DND-41 (cell line): ENCODE results near the gene PRR30.

ENCODE experiments used
- ATAC-seq: fragments of 200-7000 bp; cut with Tn5 transposase; 3 replicates; pipeline ENCODE4 v1.9.1; 2021; ENCODE audit warnings: low read depth; ENCODE audit not compliant: insufficient read depth
- DNase-seq: peaks from one replicate; pipeline ENCODE4 v3.0.0-alpha.2; 2020
- H2AFZ ChIP-seq: 2 replicates; pipeline ENCODE4 v1.6.0; 2012; ENCODE audit warnings: low read depth, low read length
- H3K27ac ChIP-seq: 2 replicates; pipeline ENCODE4 v1.5.1; 2012; ENCODE audit warnings: low read length, inconsistent platforms
- H3K27me3 ChIP-seq: fragments of 200-600 bp; sonication (generic); 2 replicates; pipeline ENCODE4 v1.6.0; 2012; ENCODE audit warnings: low read length, mild to moderate bottlenecking, inconsistent platforms; ENCODE audit not compliant: insufficient read depth, poor library complexity
- H3K36me3 ChIP-seq: 2 replicates; pipeline ENCODE4 v1.5.1; 2012; ENCODE audit warnings: low read length, inconsistent platforms; ENCODE audit not compliant: insufficient read depth
- H3K4me1 ChIP-seq: 2 replicates; pipeline ENCODE4 v1.5.1; 2012; ENCODE audit warnings: mild to moderate bottlenecking, low read length; ENCODE audit not compliant: insufficient read depth
- H3K4me2 ChIP-seq: 2 replicates; pipeline ENCODE4 v1.6.0; 2012; ENCODE audit warnings: mild to moderate bottlenecking, moderate library complexity, low read length, inconsistent platforms; ENCODE audit not compliant: insufficient read depth
- H3K4me3 ChIP-seq, 2 experiments: fragments of 200-600 bp in 1 of 2; shearing (Covaris generic) in 1 of 2; 2 replicates each; pipeline ENCODE4 v1.5.1; 2012 to 2016; ENCODE audit warnings: inconsistent platforms in 2 of 2, low read length in 2 of 2, mild to moderate bottlenecking in 2 of 2, low read depth in 1 of 2, moderate library complexity in 1 of 2
- H3K79me2 ChIP-seq: 2 replicates; pipeline ENCODE4 v1.6.0; 2012; ENCODE audit warnings: low read length, inconsistent platforms; ENCODE audit not compliant: insufficient read depth
- H3K9ac ChIP-seq: 2 replicates; pipeline ENCODE4 v1.6.0; 2012; ENCODE audit warnings: low read depth, mild to moderate bottlenecking, inconsistent platforms, low read length, moderate library complexity
- H3K9me3 ChIP-seq: 2 replicates; pipeline ENCODE4 v1.5.1; 2012; ENCODE audit warnings: low read length, moderate library complexity, mild to moderate bottlenecking, inconsistent platforms; ENCODE audit not compliant: insufficient read depth, severe bottlenecking
- H4K20me1 ChIP-seq: 2 replicates; pipeline ENCODE4 v1.6.0; 2012; ENCODE audit warnings: low read length; ENCODE audit not compliant: insufficient read depth
- CTCF ChIP-seq: IDR thresholded peaks from 2 replicates; pipeline ENCODE4 v1.5.1; 2012; ENCODE audit warnings: borderline replicate concordance, low read length, moderate library complexity, mild to moderate bottlenecking; ENCODE audit not compliant: poor library complexity, severe bottlenecking; ENCODE audit errors: extremely low read depth
- EZH2 ChIP-seq: IDR thresholded peaks from 3 replicates; pipeline ENCODE4 v1.6.1; 2012; ENCODE audit warnings: borderline replicate concordance, low read depth, mild to moderate bottlenecking, moderate library complexity, low read length, inconsistent platforms; ENCODE audit not compliant: severe bottlenecking

The PRR30 gene

GRCh38 chr2:27158468-27158867 lies 19.3 kb upstream of the PRR30 start:
- Histone ChIP-seq H3K9ac (no peak overlapping the region), H3K4me2 (no peak overlapping the region), H3K27ac (no peak overlapping the region), H4K20me1 (no peaks in the 10 kb centered on the region), H2AFZ (no peak overlapping the region), H3K27me3 (peaks cover 3% of the 10 kb centered on the region), H3K79me2 (no peaks in the 10 kb centered on the region), H3K4me1 (no peaks in the 10 kb centered on the region), H3K4me3 (no peak overlapping the region), H3K36me3 (no peaks in the 10 kb centered on the region), H3K9me3 (no peaks in the 10 kb centered on the region)
- DNase-seq (no peak), ATAC-seq (no peak)
- TF ChIP-seq EZH2 (no peak), CTCF (no peak)

- no peaks in the 10 kb centered on the region for H3K36me3 ChIP-seq
- ATAC-seq, result no peak
- H3K9me3 ChIP-seq, result no peaks in the 10 kb centered on the region
- peaks cover 5% of the 10 kb centered on the region for H3K27me3 ChIP-seq
- TF ChIP-seq EZH2 (no peak), CTCF (no peak)
- H2AFZ ChIP-seq, result no peak overlapping the region
- H3K27ac ChIP-seq, result no peak overlapping the region
- DNase-seq, result no peak
- no peak overlapping the region for H3K4me2 ChIP-seq
- no peak overlapping the region for H3K4me3 ChIP-seq
- H3K9ac ChIP-seq, result no peak overlapping the region
- H4K20me1 ChIP-seq, result no peaks in the 10 kb centered on the region
- no peaks in the 10 kb centered on the region for H3K4me1 ChIP-seq
- no peaks in the 10 kb centered on the region for H3K79me2 ChIP-seq
Measured at GRCh38 chr2:27155069-27155520, 15.9 kb upstream of the PRR30 start.

- Histone ChIP-seq H3K9ac (no peak overlapping the region), H3K27me3 (peaks cover 5% of the 10 kb centered on the region), H3K79me2 (no peaks in the 10 kb centered on the region), H3K4me3 (no peak overlapping the region), H3K4me2 (no peak overlapping the region), H4K20me1 (no peaks in the 10 kb centered on the region), H3K27ac (no peak overlapping the region), H3K4me1 (no peaks in the 10 kb centered on the region), H3K36me3 (no peaks in the 10 kb centered on the region), H2AFZ (no peak overlapping the region), H3K9me3 (no peaks in the 10 kb centered on the region)
- ATAC-seq, result no peak
- TF ChIP-seq EZH2, result no peak
- TF ChIP-seq CTCF, result no peak
- DNase-seq, result no peak
Measured at GRCh38 chr2:27154488-27154887, 15.3 kb upstream of the PRR30 start.
